GM19023 (cell line): ENCODE results near the gene TLR1.
A peak's percentile ranks its signal among the peaks of the same experiment; 100 is the strongest.

Source experiments
- ATAC-seq: cut with Tn5 transposase; IDR thresholded peaks from one replicate; pipeline ENCODE4 v1.9.1; 2021; ENCODE audit warnings: mild to moderate bottlenecking, moderate library complexity; ENCODE audit not compliant: unreplicated experiment

Gene TLR1, protein sequence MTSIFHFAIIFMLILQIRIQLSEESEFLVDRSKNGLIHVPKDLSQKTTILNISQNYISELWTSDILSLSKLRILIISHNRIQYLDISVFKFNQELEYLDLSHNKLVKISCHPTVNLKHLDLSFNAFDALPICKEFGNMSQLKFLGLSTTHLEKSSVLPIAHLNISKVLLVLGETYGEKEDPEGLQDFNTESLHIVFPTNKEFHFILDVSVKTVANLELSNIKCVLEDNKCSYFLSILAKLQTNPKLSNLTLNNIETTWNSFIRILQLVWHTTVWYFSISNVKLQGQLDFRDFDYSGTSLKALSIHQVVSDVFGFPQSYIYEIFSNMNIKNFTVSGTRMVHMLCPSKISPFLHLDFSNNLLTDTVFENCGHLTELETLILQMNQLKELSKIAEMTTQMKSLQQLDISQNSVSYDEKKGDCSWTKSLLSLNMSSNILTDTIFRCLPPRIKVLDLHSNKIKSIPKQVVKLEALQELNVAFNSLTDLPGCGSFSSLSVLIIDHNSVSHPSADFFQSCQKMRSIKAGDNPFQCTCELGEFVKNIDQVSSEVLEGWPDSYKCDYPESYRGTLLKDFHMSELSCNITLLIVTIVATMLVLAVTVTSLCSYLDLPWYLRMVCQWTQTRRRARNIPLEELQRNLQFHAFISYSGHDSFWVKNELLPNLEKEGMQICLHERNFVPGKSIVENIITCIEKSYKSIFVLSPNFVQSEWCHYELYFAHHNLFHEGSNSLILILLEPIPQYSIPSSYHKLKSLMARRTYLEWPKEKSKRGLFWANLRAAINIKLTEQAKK

DNA sequence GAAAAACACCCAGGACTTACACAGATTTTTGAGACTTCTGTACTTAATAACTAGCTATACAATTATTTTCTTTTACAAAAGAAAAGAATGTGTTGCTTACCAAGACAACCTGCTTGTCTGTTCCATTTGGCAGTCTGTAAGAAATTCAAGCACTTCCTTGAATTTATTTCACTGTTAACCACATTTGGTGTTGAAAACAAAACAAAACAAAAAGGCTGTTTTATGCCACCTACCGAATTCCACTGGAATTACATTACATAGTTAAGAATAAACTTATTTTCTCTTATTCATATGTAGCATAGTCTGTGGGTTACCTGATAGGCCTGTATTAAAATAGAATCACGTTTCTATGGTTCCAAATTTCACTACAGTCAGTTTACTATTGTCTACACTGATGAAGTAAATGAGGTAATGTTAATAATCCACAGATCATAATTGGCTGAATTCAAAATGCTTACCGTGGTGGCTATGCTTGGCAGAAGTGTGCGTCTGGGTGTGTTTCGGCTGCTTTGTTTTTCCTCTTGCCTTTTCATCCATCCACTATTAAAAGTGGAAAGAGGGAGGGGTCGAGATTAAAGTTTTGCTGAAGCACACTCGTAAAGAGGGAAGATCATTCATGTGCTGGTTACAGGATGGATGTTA is at the start of gene TLR1:
Gene TLR1, minus strand, starts transcription at position 138 of the 642 bp plus-strand sequence. CDS start 5,960 bp downstream, outside the sequence.
- ATAC-seq, result no peak

DNA sequence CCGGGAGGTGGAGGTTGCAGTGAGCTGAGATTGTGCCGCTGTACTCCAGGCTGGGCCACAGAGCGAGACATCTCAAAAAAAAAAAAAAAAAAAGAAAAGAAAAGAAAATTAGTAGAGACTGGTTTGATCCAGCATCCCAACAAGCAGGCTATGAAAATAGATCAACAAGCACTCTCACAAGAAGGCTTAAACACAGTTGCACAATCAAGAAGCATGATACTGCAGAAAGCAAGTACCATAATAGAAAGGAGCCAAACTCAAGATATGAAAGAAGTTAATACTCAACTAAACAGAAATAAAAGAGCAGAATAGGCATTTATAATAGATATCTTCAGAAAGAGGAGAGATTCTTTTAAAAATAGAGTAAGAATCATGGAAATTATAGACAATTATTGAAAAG is 41.4 kb upstream of the TLR1 start:
- ATAC-seq, result no peak

DNA sequence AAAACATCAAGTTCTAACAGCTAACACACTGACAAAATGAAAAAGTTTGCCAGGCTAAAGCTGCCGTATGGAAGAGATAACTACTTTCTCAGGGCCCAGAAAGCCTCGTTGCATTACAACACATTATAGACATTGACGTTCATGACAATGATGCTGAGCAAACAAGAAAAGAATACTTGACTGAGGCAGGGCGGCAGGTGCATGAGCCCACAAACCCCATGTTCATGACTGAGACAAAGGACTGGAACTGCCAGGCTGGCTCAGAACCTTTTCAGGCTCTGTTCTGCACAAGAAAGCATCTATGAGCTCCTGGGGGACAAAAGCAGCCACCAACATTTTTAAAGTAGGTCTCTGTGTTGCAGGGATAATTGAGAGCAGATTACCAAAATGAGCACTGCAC is 38.4 kb upstream of the TLR1 start:
- ATAC-seq, result no peak

DNA sequence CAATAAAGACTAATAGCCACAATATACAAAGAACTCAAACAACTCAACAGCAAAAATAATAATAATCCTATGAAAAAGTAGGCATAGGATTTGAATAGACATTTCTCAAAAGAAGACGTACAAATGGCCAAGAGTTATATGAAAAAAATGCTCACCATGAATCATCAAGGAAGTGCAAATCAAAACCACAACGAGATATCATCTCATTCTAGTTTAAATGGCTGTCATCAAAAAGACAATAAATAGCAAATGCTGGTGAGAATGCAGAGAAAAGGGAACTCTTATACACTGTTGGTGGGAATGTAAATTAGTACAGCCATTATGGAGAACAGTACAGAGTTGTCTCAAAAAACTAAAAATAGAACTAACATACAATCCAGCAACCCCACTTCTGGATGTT is 33.3 kb upstream of the TLR1 start:
- no peak for ATAC-seq

DNA sequence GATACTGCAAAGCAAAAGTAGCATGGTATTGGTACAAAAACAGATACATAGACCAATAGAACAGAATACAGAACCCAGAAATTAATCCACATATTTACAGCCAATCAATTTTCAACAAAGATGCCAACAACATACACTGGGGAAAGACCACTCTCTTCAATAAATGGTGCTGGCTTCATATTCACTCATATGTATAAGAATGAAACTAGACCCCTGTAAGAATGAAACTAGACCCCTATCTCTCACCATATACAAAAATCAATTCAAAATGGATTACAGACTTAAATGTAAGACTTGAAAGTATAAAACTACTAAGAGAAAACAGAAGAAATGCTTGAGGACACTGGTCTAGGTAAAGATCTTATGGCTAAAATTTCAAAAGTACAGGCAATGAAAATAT is 32.7 kb upstream of the TLR1 start:
- ATAC-seq, result no peak

DNA sequence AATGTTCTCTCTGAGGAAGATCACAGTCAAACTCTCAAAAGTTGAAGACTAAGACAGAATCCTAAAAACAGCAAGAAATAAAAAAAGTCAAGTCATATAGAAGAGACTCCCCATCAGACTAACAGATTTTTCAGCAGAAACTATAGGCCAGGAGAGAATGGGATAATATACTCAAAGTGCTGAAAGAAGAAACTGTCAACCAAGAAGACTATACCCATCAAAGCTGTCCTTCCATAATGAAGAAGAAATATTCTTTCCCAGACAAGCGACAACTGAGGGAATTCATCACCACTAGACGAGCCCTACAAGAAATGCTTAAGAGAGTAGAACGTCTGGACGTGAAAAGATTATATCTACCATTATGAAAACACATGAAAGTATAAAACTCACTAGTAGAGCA is 30.0 kb upstream of the TLR1 start:
- ATAC-seq, result no peak

DNA sequence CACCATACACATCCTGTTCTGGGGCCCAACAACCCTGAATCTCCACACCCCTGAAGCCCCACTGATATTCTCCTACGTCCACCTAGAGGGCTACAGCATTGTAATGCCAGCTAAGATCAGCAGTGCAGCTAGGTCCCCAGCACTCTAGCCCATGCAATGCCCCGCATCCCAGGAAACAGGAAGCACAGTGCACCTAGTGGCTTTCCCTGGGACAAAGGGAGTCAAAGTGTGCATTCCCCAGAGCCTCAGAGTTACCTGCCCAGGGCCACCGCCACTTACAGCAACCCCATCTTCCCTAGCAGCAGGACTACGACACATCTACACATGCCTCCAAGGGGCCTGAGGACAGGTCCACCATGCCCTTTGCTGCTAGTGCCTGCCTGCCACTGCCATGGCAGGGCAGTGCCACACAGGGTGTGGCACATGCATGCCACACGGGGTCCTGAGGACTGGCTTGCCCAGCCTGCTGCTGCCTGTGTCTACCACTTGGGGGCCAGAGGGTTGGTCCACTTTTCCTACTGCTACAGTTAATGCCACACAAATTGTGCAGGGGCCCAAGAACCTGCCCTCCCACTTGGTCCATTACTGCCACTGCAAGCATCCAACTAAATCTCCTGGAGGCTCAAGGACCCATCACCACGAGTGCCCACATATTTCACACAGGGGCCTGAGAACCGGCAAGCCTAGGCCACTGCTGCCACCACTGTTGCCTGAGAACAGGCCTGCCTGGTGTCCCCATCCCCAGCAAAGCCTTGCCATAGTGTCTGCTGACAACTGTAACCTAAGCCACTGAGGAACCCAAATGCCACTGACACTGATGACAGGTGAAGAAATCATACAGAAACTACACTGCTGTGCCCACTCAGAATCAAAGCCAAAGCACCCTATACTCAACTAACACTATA is 28.3 kb upstream of the TLR1 start:
- ATAC-seq, result no peak

DNA sequence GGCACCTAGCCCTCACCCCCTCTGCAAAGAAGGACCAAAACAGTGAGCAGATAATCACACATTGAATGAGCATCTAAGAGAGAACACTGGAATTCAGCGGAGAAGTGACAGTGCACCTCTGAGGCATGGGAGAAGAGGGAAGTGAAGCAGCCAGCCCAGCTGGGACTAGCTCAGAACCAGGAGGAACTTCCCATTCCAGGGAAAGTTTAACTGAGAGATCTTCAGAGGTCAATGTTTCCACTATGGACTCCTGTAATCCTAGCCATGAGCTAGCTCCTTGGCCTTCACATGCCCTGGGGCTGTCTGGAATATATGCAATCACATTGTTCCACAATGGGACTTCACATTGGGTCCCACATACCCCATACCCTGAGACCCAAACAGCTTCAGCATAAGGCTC is 27.6 kb upstream of the TLR1 start:
- ATAC-seq, result no peak

DNA sequence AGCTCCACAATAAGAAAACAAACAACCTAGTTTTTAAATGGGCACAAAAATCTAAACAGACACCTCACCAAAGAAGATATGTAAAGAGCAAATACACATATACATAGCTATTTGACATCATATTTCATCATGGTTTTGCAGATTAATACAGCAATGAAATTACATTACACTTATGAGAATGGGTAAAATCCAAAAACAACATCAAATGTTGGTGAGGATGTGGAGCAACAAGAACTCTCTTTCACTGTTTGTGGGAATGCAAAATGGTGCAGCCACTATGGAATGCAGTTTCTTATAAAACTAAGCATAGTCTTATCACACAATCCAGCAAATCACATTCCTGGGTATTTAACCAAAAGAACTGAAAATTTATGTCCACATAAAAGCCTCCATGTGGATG is 27.1 kb upstream of the TLR1 start:
- ATAC-seq, result no peak

DNA sequence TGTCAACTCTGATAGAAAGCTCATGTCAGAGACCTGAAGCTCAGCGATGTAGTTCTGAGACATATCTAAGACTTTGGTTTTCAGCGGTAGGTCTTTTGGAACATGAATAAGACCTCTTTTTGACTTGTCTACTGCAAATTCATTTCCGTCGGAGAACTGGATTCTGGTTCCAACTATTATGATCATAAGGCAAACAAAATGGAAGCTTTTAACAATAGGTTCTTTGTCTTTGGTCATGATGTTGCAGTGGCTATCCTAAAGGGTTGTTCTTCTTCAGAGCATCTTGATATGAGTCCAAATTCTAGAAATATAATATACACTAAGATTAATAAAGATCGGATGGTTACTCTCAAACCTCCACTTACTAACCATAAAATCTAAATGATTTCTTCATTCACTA is 24.6 kb upstream of the TLR1 start:
- ATAC-seq, result no peak

DNA sequence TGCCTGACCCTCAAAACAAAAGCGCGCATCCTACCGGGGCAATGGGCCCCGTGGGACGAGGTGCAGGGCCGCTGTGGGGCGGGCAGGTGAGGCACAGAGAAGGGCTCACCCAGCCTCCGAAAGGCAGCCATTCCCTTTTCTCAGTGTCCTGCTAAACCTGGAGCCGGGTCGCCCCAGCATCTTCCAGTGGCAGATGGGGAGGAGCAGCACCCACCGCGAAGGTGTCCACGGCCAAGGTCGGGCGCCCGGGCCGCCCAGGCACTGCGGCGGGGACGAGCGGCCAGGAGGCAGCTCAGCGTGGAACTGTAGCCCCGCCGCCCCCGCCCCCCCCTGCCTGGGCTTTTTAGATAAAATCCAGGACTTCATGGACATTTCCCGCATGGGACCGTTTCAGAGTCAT is 19.2 kb upstream of the TLR1 start:
- no peak for ATAC-seq

DNA sequence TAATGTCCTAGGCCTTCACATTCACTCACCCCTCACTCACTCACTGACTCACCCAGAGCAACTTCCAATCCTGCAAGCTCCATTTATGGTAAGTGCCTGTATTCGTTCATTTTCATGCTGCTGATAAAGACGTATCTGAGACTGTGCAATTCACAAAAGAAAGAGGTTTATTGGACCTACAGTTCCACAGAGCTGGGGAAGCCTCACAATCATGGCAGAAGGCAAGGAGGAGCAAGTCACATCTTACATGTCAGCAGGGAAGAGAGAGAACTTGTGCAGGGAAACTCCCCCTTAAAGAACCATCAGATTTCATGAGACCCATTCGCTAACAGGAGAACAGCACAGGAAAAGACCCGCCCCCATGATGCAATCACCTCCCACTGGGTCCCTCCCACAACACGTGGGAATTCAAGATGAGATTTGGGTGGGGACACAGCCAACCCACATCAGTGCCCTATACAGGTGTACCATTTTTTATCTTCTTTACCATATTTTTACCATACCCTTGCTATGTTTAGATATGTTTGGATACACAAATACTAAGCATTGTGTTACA is 18.2 kb upstream of the TLR1 start:
- no peak for ATAC-seq

DNA sequence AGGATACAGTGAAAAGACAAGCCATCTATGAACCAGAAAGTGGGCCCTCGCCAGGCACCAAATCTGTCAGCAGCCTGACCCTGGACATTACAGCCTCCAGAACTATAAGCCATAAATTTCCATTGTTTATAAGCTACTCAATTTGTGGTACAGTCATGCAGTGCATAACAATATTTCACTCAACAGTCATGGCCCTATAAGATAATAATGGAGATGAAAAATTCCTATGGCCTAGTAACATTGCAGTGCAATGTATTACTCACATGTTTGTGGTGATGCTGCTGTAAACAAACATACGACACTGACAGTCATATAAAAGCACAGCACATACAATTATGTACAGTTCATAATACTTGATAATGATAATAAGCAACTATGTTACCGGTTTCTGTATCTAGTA is 17.1 kb upstream of the TLR1 start:
- ATAC-seq, result no peak

DNA sequence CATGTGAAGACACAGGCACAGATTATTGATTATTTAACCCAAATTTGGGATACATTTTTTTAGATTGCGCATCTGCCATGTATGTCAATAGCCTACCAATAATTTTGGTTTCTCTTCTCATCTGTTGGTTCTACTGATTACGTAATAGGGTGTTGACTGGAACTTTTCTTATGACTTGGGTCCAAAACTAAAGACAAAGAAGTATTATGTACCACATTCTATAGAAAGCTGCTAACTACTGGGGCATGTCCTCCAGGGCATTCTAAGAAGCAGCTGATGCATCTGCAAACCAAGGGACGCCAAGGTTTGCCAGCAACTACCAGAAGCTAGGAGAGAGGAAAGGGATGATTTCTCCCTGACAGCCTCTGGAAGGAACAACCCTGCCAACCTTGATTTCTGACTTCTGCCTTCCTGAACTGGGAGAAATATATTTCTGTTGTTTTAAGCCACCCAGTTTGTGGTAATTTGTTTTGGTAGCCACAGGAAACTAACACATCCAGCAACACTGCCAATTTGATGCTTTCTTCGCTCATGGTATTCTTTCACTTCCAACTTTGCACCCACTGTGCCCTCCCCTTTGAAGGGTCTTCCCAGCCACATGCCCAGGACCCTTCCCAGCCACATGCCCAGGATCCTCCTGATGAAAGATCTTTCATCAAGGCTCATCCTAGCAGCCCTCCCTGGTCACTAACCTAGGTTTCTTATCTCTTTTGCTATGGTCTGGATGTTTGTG is 15.9 kb upstream of the TLR1 start:
- ATAC-seq, result peak; percentile 53

DNA sequence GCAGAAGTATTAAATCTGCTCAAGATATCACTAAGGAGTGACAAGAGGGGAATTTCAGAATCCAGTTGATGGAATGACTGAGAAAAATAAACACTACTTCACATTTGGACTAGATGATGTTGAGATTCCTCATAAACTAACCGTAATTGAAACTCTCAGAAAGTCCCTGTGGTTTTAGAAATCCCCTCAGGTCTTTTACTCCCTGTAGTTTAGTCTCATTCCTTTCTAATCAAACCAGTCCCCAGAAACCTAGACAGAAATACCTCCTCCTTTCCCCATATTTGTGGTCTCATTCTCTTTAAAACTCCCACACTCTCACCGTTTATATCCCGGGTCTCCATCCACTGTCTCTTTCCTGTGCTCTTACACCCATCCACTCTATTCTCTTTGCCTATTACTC is 15.0 kb upstream of the TLR1 start:
- ATAC-seq, result no peak

DNA sequence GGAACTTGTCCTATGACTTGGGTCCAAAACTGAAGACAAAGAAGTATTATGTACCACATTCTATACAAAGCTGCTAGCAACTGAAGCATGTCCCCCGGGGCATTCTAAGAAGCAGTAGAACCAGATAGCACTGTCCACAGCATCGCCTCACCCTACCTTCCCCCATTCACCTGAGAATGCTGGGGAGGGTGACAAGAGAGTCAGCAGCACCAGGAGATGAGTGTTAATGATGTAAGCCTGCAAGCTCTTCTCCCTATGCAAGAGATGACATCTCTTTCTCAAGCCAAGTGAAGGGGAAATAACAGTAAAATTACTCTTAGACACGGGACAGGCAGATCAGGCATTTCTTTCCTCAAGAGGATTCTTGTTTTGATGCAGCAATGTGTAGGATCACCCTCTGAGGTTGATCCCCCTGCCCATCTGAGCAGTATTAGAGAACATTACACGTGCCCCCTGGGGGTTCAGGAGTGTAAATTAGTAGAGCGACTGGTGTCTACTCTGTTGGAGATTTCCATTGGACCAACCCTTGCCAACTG is 13.9 kb upstream of the TLR1 start:
- ATAC-seq, result peak; percentile 69

DNA sequence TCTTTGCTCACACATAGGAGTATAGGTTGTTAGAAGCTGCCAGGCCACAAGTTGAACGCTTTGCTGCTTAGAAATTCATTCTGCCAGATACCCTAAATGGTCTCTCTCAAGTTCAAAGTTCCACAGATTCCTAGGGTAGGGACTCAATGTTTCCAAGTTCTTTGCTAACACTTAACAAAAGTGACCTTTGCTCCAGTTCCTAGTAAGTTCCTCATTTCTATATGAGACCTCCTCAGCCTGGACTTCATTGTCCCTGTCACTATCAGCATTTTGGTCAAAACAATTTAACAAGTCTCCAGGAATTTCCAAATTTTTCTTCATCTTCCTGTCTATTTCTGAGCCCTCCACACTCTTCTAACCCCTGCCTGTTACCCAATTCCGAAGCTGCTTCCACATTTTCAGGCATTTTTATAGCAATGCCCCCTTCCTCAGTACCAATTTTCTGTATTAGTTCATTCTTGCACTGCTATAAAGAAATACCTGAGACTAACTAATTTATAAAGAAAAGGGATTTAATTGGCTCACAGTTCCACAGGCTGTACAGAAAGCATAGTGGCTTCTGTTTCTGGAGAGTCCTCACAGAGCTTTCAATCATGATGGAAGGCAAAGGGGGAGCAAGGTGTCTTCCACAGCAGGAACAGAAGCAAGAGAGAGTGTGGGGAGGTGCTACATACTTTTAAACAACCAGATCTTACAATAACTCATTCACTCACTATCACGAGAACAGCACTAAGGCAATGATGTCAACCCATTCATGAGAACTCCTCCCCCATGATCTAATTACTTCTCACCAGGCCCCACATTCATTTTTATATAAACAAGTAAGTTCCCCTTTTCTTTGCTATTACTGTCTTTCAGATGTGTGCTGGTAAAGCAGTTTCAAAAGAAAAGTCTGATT is 11.5 kb upstream of the TLR1 start:
- no peak for ATAC-seq

DNA sequence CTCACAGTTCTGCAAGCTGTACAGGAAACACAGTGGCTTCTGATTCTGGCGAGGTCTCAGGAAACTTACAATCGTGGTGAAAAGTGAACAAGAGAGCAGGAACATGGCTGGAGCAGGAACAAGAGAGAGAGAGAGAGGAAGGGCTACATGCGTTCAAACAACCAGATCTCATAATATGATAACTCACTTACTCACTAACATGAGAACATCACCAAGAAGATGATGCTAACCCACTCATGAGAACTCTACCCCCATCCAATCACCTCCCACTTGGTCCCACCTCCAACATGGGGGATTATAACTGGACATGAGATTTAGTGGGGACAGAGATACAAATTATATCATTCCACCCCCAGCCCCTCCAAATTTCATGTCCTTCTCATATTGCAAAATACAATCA is 9.8 kb upstream of the TLR1 start:
- no peak for ATAC-seq

DNA sequence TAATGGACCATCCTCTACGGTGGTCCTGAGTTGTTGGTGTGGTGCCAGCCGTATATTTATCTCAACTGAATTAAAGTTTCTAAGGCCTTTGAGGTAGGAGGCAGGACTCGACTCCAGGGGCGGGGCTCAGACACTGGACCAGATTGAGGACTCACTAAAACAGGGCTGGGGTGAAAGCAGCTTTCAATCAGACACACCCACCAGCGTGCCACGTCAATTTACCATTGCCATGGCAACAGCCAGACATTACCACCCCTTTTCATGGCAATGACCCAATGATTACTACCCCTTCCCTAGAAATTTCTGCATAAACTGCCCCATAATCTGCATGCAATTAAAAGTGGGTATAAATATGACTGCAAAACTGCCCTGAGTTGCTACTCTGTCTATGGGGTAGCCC is 6.7 kb upstream of the TLR1 start:
- ATAC-seq, result no peak
